ENCODE measurements around the gene BTBD6. TPM values are rescaled to one million over a fixed set of nuclear protein-coding genes. Genes with fewer than 3 reads are reported as not detected.

Gene BTBD6
- total RNA-seq, 1 donor from 2014 or later: 31.9 TPM

DNA sequence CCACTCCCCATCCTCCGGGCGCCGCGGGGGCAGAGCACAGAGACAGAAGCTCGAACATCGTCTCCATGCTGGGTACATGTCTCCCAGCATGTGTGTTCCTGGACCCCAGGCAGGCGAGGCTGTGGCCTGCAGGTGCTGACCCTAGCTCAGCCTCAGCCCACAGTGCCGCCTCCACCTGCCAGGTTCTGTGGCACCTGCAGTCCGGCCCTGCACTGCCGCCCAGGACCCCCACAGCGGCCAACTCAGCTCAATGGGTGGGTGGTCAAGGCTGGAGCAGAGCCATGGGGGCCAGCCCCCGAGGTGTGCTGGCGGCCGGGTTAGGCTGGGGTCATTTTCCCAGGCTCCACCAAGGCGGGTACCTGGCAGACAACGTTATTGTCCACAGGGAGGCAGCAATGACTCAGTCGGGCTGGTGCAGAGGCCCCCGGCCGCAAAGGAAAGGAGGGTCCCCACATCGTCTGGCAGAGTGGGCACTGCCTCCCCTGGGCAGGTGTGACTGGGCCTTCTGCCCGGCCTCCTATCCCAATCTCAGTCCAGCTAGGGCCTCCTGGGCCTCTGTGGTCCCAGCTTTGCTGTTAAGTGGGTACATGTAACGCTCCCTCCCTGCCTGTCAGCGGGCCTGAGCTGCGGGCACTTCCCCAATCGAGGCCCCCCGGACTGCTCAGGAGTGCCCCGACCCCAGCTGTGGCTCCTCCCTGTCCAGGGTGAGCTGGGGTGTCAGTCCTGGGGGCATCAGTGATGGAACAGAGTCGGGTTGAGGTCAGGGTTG lies 47.0 kb upstream of the BTBD6 start:
- no peak overlapping the region for H3K4me3 Mint-ChIP-seq (ENCODE audit: low read depth)
- no peaks in the 10 kb centered on the region for H3K36me3 Mint-ChIP-seq (ENCODE audit: insufficient read depth)
- no peaks in the 10 kb centered on the region for H3K4me1 Mint-ChIP-seq (ENCODE audit: low read depth)
- H3K9me3 Mint-ChIP-seq (ENCODE audit: low read depth): no peaks in the 10 kb centered on the region
- H3K27me3 Mint-ChIP-seq: peaks cover 15% of the 10 kb centered on the region
- H3K27ac Mint-ChIP-seq: no peak overlapping the region
- TF ChIP-seq, protein P1, sequence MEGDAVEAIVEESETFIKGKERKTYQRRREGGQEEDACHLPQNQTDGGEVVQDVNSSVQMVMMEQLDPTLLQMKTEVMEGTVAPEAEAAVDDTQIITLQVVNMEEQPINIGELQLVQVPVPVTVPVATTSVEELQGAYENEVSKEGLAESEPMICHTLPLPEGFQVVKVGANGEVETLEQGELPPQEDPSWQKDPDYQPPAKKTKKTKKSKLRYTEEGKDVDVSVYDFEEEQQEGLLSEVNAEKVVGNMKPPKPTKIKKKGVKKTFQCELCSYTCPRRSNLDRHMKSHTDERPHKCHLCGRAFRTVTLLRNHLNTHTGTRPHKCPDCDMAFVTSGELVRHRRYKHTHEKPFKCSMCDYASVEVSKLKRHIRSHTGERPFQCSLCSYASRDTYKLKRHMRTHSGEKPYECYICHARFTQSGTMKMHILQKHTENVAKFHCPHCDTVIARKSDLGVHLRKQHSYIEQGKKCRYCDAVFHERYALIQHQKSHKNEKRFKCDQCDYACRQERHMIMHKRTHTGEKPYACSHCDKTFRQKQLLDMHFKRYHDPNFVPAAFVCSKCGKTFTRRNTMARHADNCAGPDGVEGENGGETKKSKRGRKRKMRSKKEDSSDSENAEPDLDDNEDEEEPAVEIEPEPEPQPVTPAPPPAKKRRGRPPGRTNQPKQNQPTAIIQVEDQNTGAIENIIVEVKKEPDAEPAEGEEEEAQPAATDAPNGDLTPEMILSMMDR (IDR thresholded peaks at IDR 0.05; ENCODE audit: unreplicated experiment): peak; percentile 33
- no peak for DNase-seq (ENCODE audit: low spot score, unreplicated experiment)

DNA sequence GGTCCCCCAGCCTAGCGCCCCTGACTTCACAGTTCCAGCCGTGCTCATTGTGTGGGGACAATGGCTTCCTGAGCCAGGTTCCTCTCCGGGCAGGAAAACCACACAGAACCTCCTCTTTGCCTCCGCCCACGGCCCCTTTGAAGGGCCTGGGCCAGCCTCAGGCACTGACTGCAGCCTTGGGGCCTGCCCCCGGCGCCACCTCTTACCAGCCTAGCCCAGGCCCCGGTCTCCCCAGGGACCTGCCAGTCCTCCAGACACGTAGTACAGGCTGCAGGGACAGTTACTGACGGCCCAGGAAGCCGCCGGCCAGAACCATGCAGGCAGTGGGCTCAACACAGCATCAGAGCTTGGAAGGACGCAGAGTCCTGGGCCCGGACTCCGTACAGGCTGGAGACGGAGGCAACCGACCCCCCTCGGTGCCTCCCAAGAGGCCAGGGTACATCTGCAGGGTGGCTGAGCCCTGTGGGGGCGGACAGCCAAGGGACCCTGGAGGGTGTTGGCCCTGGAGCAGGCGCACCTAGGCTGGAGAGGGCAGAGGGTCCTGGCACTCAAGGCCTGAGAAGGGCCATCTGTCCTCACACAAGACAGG lies 46.3 kb upstream of the BTBD6 start:
- Mint-ChIP-seq H3K27ac (no peak overlapping the region), H3K4me3 (ENCODE audit: low read depth) (no peak overlapping the region), H3K27me3 (peaks cover 15% of the 10 kb centered on the region), H3K36me3 (ENCODE audit: insufficient read depth) (no peaks in the 10 kb centered on the region), H3K9me3 (ENCODE audit: low read depth) (no peaks in the 10 kb centered on the region), H3K4me1 (ENCODE audit: low read depth) (no peaks in the 10 kb centered on the region)
- DNase-seq (ENCODE audit: low spot score, unreplicated experiment): no peak
- TF ChIP-seq, protein P1 (IDR thresholded peaks at IDR 0.05; ENCODE audit: unreplicated experiment): no peak

DNA sequence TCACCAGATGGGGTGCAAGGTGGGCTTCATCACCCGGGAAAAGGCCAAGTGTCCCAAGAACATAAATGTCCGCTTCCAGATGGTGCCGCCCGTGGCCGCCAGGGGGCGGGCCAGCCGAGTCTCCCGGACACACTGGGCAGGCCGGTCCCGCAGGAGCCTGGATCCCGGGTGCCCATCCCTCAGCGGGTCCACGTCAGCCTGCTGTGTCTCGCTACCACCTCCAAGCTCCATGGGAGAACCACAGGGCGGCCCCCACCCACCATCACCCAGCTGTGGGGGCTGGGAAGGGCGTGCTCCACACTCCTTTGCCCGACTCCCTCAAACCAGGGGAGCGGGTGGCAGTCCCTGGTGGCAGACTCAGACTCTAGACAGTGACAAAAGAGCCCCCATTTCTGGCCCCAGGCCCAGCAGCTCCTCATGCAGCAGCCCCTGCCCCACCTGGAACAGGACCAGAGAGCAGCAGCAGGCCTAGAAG lies 45.2 kb upstream of the BTBD6 start:
- Mint-ChIP-seq H3K27me3 (peaks cover 14% of the 10 kb centered on the region), H3K9me3 (ENCODE audit: low read depth) (no peaks in the 10 kb centered on the region), H3K4me1 (ENCODE audit: low read depth) (no peaks in the 10 kb centered on the region), H3K36me3 (ENCODE audit: insufficient read depth) (no peaks in the 10 kb centered on the region), H3K4me3 (ENCODE audit: low read depth) (no peak overlapping the region), H3K27ac (no peak overlapping the region)
- TF ChIP-seq, protein P1 (IDR thresholded peaks at IDR 0.05; ENCODE audit: unreplicated experiment): peak; percentile 91
- peak; percentile 82 for DNase-seq (ENCODE audit: low spot score, unreplicated experiment)

DNA sequence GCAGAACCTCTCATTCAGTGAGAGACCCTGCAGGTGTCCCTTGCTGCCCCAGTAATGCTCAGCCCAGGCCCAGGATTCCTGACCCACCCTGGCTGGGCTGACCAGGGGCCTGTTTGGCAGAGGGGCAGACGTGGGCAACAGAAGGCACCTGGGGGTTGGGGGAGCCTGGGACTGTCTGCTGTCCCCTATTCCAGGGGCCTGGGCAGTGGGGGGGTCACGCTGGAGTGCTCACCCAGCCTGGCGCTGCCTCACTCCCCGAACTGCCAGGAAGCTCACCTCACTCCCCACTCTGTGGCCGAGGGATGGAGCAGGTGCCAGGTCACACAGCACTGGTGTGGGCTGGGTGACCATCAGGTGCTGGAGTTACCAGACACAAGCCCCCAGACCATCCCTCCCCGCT lies 44.6 kb upstream of the BTBD6 start:
- no peak overlapping the region for H3K4me3 Mint-ChIP-seq (ENCODE audit: low read depth)
- DNase-seq (ENCODE audit: low spot score, unreplicated experiment): no peak
- H3K9me3 Mint-ChIP-seq (ENCODE audit: low read depth): no peaks in the 10 kb centered on the region
- TF ChIP-seq, protein P1 (IDR thresholded peaks at IDR 0.05; ENCODE audit: unreplicated experiment): no peak
- H3K36me3 Mint-ChIP-seq (ENCODE audit: insufficient read depth): no peaks in the 10 kb centered on the region
- peaks cover 10% of the 10 kb centered on the region for H3K27me3 Mint-ChIP-seq
- no peaks in the 10 kb centered on the region for H3K4me1 Mint-ChIP-seq (ENCODE audit: low read depth)
- no peak overlapping the region for H3K27ac Mint-ChIP-seq

DNA sequence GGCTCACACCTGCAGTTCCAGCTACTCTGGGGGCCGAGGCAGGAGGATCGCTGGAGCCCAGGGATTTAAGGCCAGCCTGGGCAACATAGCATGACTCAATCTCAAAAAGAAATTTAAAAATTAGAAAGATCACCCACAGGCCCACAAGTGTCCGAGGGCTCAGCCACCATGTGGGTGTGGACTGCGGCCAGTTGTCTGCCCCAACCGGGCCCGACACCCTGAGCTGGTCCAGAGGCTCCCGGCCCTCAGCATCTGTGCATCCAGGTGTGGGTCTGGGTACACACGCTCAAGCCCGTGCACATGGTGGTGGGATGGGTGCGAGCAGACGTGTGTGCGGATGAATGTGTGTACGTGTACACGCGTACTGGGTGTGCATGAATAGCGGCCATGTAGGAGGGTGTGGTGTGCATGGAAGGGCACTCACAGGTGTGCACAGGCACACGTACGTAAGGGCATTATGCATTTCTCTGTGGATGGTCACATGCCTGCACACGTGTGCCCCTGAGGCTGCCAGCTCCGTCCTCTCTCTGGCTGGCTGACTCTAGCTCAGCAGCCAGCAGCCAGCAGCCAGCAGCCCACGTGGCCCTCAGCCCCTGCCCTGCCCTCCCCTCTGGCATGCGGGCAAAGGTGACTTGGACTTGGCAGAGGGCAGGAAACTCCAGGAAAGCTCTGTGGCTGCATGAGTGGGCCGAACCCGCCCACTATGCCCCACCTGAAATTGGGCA lies 44.0 kb upstream of the BTBD6 start:
- Mint-ChIP-seq H3K36me3 (ENCODE audit: insufficient read depth) (no peaks in the 10 kb centered on the region), H3K4me3 (ENCODE audit: low read depth) (no peak overlapping the region), H3K27ac (no peak overlapping the region), H3K4me1 (ENCODE audit: low read depth) (no peaks in the 10 kb centered on the region), H3K9me3 (ENCODE audit: low read depth) (no peaks in the 10 kb centered on the region), H3K27me3 (peaks cover 6% of the 10 kb centered on the region)
- DNase-seq (ENCODE audit: low spot score, unreplicated experiment): no peak
- TF ChIP-seq, protein P1 (IDR thresholded peaks at IDR 0.05; ENCODE audit: unreplicated experiment): no peak

Data from progenitor cell of endocrine pancreas (in vitro differentiated cells).